Hepatocyte (in vitro differentiated cells): ENCODE measurements around the gene LRRC1.

Experiments
- CTCF ChIP-seq: fragments of 200-600 bp; sonication (generic); IDR thresholded peaks from 2 replicates; pipeline ENCODE4 v1.5.1; 2016; ENCODE audit warnings: antibody characterized with exemption, mild to moderate bottlenecking; ENCODE audit not compliant: poor library complexity
- EZH2 ChIP-seq: fragments of 200-600 bp; sonication (generic); IDR thresholded peaks from 2 replicates; pipeline ENCODE4 v1.6.1; 2016; ENCODE audit warnings: antibody characterized with exemption, mild to moderate bottlenecking, borderline replicate concordance
- EZH2phosphoT487 ChIP-seq: fragments of 200-600 bp; sonication (generic); IDR thresholded peaks from one replicate; pipeline ENCODE4 v1.6.1; 2018; ENCODE audit warnings: antibody characterized with exemption, mild to moderate bottlenecking, low read depth, moderate library complexity; ENCODE audit not compliant: unreplicated experiment, severe bottlenecking

- TF ChIP-seq CTCF (no peak), EZH2 (no peak), EZH2phosphoT487 (no peak)
Measured at GRCh38 chr6:53906103-53906502, 111.3 kb downstream of the LRRC1 start.
